Measurements from ENCODE around the gene PPM1L.

Gene PPM1L

DNA sequence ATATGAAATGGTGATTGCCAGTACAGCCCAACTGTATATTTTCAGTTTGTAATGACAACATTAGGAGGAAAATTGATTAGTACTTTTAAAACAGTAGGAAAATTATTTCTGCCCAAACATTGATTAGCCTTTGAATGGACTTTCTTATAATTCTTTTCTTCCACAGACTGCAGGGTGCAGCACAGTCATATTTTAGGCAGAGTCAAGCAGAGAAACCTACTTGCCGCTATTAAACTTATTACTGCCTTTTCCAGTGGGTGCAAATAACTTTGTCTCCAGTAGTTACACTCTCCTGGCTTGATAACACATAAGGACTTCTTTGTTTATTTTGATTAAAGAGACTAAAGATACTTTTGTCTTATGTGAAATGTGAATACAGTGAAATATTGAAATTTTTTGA, 85.4 kb downstream of the PPM1L start:
- DNase-seq (ENCODE audit: insufficient read length, low spot score) (no peak), FAIRE-seq (no peak)

DNA sequence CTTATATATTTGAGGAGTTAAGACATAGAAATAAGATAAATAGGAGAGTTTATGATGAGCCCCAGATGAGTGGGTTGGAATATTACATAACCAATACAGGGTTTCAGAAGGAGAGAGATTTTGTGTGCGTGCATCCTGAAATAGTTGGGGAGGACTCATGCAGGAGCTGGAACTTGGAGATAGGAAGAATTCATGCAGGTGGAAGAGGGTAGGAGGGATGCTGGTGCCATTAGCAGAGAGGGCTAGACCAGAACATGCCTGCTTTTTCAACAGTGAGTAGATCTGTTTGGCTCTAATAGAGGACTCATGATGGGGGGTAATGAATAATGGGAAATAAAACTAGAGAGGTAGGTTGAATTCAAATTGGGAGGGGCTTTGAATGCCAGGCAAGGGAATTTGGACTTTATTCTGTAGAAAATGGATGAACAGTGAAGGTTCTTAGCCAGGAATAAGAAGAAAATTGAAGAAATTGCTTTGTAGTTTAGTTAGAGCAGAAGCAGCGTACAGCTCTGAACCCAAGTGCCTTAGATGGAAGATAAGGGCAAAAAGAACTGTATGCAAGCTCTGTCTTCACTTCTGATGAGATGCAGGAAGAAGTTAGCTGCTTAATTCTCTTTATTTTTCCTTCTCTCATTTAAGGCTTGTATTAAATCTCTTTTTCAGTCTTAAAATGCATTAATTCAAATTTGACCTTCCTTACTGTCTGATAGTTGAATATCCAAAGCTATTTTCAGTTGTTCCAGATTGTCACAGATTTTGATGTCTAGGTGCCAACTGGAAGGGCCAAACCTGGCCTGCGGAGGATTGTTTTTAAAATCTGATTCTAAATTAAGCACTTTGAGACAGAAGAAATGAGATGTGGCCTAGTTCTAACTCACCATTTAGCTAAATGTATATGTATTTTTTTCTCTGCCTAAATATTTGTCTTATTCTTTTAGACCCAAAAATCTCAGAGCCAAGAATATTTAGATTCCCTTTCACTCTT, 86.3 kb downstream of the PPM1L start:
- FAIRE-seq: no peak
- no peak for DNase-seq (ENCODE audit: insufficient read length, low spot score)

DNA sequence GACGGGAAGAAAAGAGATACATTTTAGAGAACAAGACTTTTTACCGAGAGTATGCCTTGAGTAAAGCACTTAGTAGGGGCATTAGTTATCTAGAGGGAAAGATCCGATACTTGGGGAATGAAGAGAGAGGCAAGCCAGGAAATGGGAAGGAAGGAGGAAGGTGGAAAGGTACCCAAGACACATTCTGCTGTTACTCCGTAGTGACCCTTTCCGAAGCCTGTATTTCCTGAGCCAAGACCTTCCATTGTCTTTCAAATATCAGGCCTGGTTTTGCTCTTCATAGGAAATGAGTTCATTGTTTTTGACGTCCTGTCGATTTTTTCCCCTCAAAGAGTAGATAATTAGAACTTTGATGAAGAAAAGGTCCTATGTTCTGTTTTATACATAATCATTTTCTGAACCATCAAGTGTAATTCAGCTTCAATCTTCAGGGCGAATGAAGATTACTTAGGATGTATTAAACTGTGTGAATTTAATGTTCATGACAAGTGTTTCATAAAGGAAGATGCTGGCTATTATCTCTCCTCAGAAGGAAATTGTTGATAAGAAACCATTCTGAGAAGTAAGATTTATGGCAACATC, 95.7 kb downstream of the PPM1L start:
- DNase-seq (ENCODE audit: insufficient read length, low spot score) (no peak), FAIRE-seq (no peak)

DNA sequence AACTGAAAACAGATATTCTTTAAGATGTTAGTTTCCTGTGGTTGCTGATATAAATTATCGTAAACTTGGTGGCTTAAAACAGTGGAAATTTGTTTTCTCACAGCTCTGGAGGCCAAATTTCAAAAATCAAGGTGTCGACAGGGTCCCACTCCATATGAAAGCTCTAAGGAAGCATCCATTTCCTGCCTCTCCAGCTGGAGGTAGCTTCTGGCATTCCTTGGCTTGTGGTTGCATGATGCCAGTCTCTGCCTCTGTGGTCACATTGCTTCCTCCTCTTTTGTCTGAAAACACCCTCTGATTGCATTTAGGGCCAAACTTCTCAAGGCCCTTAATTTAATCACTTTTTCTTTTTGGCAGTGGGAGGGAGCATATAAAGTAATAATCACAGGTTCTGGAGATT, 96.8 kb downstream of the PPM1L start:
- FAIRE-seq (no peak), DNase-seq (ENCODE audit: insufficient read length, low spot score) (no peak)

DNA sequence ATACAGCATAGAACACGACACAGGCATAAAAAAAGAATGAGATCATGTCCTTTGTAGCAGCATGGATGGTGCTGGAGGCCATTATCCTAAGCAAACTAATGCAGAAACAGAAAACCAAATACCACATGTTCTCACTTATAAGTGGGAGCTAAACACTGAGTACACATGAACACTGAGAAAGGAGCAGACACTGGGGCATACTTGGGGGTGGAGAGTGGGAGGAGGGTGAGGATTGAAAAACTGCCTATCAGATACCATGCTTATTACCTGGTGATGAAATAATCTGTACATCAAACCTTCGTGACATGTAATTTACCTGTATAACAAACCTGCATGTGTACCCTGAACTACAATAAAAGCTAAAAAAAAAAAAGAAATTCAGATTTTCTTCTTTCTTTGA, 100.4 kb downstream of the PPM1L start:
- DNase-seq (ENCODE audit: insufficient read length, low spot score) (no peak), FAIRE-seq (no peak)

DNA sequence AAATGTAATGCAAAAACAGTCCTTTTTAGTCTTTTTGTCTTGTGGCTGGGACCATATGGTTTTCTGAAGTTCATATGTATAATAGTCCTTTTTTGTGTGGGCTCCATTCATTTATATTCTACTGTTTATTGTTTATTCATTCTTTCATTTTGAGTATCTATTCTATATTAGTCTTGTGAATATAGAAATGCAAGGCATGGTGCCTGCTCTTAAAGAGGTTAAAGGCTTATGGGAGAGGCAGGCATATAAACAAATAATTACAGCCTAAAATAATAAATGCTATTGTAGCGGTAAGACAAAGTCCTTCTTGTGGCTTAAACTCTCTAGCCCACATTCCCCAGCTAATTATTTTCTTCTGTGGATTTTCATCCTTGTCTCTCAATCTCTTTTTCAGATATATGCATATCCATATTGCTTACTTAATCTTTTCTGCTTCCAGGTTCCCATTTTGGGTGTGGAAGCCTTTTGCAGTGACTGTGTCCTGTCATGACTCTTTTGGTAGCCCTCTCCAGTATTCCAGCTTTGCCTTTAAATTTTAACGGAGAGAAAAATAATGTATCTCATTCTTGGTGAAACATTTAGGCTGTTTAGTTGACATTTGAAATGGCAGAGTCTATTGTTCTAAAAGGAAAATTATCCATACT, 101.6 kb downstream of the PPM1L start:
- FAIRE-seq (no peak), DNase-seq (ENCODE audit: insufficient read length, low spot score) (no peak)

DNA sequence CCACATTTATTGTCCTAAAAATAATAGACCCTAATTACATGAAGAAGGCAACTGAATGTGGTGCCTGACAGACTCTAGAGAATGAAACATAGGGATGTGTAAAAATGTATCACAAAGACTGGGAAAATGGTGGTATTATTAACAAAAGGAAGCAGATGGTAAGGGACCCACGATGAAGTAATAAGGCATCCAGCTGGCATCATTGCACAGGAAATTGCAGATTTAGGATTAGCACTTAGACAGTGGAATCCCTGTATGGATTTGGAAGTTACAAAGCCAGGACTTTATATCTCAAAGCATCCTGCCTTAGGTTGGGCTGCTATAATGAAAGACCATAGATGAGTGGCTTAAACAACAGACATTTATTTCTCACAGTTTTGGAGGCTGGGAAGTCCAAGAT, 104.3 kb downstream of the PPM1L start:
- DNase-seq (ENCODE audit: insufficient read length, low spot score) (no peak), FAIRE-seq (no peak)

DNA sequence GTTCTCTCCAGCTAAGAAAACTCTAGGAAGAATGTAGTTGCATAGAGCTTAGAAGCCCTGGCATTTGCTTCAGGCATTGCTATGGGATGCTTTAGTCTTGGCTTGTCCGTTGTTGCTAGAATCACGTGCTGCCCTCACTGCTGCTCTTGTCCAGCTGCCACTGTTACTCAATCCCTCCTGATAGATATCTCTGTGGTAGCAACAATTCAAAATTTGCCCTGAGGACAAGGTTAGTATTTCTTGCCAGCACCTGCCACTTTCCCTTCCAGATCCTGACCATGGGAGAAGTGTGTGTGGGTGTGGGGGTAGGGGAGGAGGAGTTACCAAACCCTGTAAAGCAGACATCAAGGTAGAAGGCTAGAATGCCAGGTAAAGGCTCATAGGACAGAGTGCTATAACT, 113.8 kb downstream of the PPM1L start:
- DNase-seq (ENCODE audit: insufficient read length, low spot score): no peak
- FAIRE-seq: no peak

DNA sequence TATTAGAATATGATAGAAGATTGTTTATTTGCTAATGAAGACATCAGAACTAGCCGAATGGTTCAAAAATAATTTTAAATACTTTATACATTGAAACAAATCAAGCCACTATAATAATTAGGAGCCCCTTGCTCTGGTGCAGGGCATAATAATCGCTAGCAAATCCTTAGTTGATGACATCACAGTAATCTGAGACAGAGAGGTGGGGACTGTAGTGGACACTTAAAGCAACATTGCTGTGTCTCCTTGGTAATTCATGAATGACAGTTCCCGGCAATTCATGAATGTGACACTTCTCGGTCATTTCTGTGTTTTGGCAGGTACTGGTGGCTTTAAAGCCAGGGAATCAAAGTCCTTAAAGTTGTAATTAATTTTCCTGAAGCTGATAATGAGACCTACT, 114.3 kb downstream of the PPM1L start:
- FAIRE-seq (no peak), DNase-seq (ENCODE audit: insufficient read length, low spot score) (no peak)

DNA sequence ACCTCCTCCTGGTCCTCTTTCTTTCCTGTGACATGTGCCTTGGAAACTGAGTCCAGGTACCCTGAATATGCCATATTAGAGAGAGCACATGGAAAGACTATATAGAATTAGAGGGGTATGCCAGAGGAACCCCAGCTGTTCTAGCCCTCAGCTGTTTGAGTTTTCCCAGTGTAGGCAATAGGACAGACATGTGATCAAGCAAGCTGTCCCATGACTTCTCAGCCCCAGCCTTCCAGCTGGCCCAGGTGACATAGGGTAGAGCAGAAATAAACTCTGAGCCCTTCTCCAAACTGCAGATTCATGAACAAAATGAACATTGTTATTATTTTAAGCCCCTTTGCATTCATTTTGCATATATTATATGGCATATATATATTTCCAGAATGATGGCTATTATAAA, 118.7 kb downstream of the PPM1L start:
- no peak for FAIRE-seq
- no peak for DNase-seq (ENCODE audit: insufficient read length, low spot score)

DNA sequence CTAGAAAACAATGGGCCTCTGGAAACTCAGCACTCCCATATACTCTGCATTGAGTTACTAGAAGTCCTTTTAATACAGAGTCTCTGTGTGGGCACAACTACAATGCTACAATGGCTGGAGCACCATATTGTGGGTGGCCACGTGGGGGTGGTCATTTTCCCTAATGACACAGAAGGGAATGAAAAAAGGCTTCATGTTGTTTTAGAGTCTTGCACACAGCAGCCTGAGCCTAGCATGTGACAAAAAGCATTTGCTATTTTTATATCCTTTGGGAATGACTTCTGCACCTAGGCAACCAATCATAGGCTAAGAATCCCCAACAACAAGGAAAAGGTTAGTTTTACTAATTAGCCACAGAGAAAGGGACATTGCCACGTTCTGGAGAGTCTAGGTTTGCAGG, 120.6 kb downstream of the PPM1L start:
- DNase-seq (ENCODE audit: insufficient read length, low spot score) (no peak), FAIRE-seq (no peak)

DNA sequence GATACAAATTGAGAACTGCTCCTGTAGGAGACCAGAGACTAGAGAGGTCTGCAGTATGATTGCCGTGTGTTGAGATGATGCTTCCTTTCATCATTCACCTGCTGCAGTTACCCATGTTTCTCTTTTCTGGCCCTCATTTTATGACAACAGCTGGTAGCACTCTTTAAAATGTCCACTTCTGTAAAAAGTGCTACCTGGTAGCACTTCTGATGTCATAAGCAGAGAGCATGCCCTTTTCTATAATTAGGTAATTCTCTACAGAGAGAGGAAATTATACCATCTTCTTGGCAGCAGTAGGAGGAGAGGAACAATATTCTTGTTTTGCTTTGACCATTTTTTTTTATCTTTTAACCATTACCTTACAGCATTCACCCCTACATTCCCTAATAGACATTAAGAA, 123.8 kb downstream of the PPM1L start:
- no peak for DNase-seq (ENCODE audit: insufficient read length, low spot score)
- FAIRE-seq: no peak

DNA sequence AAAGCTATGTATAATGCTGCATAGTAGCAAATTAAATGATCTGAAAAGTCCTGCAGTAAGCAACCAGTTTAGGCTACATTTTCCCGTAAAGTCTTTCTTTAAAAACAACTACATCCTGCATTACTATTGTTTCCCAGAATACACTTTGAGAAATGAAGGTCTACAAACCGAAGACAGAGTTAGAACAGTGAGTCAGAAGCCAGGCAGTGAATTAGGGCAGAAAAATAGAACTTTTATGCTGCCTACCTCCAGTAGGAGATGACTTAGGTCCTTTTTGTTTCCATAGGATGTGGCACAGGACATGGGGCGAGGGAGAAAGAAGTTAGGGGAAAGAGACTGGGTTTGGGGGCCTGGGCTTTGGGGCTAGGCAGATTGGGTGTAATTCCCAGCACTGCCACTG, 127.3 kb downstream of the PPM1L start:
- FAIRE-seq (no peak), DNase-seq (ENCODE audit: insufficient read length, low spot score) (no peak)

DNA sequence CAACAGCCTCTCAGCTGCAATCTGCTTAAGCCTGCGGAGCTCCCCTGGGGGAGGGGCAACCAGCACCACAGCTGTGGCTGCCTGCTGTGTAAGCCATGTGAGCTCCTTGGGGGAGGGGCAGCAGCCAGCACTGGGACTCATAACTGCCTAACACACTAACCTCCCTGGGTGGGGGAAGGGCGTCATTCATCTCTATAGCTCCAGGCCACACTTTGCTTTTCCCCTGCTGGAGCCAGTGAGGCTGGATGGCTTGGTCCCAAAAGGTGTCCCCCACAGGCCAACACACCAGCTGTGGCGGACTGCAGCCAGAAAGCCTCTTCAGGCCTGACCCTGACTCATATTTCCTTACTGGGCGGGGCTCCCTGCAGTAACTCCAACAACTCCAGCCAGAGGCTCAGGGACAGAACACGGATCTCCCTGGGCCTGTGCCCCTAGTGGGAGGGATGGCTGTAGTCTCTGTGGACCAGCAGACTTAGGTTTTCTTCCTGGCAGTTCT, 129.8 kb downstream of the PPM1L start:
- no peak for DNase-seq (ENCODE audit: insufficient read length, low spot score)
- FAIRE-seq: no peak

DNA sequence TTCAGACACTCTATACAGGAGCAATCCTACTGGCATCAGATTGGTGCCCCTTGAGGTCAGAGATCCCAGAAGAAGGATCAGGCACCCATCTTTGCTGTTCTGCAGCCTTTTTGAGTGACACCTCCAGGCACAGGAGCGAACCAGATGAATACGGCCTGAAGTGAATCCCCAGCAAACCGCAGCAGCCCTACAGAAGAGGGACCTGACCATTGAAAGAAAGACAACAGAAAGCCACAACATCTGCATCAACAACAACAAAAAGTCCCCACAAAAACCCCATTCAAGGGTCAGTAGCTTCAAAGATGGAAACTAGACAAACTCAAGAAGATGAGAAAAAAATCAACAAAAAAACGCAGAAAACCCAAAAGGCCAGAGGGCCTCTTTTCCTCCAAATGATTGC, 130.4 kb downstream of the PPM1L start:
- FAIRE-seq: peak; percentile 70
- no peak for DNase-seq (ENCODE audit: insufficient read length, low spot score)

DNA sequence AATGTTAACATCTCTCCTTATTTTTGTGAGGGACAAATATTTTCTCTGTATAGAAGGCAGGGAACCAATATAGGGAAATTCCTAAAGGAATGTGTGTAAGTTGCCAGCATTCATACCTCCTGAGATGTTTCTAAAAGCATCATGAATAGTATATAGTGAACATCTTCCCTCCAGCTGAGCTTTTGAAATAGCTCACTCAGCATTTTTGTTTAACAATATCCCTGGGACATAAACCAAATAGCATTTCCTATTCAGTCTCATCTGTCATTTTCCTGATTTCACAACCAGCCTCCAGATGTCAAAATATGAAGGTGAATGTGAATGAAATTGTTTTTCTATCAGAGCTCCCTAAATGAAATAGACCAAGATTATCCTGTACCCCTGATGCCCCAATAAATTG, 137.2 kb downstream of the PPM1L start:
- DNase-seq (ENCODE audit: insufficient read length, low spot score) (no peak), FAIRE-seq (no peak)

DNA sequence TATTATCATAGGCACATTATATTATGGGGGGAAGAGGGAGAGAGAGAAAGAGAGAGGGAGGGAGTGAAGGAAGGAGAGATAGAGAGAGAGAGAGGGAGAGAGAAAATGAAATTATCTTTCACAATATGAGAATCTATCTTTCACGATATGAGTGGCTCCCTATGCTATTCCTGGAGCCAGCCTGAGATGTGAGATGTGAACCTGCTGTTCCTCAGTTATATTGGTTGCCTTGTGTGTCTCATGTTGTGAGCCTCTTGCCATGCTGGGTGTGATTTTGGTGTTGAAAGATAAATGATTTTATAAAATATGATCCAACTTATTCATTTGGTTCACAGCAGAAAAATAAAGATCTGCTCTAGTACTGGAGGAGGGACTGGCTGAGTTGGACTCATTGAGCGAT, 148.7 kb downstream of the PPM1L start:
- no peak for FAIRE-seq

DNA sequence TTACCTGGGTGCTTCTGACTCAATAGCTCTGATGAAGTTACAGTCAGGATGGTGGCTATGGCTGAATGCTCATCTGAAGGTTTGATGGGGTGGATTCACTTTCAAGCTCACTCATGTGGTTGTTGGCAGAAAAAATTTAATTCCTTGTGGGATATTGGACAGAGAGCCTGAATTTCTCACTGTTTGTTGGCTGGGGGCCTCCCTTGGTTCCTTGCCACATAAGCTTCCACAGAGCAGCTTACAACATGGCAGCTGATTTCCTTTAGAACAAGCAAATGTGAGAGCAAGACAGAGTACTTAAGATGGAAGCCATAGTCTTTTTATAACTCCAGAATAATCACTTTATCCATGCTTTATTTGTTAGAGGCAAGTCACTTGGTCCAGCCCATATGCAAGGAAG, 150.6 kb downstream of the PPM1L start:
- FAIRE-seq (no peak), DNase-seq (ENCODE audit: insufficient read length, low spot score) (no peak)

More for the DNA sequence above, 148.7 kb downstream of the PPM1L start:
- DNase-seq (ENCODE audit: insufficient read length, low spot score): no peak

DNA sequence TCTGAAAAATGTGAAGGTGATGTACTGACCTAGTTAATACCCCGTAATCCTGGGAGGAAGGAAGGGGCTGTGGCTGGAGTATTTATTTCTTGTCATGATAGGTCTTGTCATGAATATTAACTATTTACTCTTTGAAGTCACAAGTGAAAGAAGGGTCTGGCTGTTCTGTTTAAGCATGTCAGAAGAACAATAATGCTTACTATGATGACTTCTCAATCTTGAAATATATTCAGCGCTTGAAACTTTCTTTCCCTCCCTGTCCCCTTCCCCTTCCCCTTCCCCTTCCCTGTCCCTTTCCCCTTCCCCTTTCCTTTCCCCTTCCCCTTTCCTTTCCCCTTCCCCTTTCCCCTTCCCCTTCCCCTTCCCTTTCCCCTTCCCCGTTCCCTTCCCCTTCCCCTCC, 153.9 kb downstream of the PPM1L start:
- FAIRE-seq (no peak), DNase-seq (ENCODE audit: insufficient read length, low spot score) (no peak)

DNA sequence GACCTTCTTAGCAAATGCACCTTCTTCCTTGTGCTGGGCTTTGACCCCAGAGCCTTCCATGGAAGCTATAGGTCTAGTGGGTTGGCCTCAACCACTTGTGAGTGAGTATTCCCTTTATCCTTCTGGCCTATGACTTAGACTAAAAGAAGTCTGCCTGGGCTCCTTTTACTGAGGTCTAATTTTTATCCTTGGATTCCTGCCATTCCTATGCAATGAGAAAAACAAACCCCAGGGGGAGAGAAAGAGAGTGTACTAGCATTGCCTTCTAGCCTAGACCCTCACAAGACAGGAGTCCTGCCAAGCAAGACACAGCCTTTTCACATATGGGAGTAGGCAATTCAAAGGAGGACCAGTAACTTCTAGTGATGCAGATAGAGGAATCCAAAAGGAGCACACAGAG, 155.4 kb downstream of the PPM1L start:
- DNase-seq (ENCODE audit: insufficient read length, low spot score) (no peak), FAIRE-seq (no peak)

DNA sequence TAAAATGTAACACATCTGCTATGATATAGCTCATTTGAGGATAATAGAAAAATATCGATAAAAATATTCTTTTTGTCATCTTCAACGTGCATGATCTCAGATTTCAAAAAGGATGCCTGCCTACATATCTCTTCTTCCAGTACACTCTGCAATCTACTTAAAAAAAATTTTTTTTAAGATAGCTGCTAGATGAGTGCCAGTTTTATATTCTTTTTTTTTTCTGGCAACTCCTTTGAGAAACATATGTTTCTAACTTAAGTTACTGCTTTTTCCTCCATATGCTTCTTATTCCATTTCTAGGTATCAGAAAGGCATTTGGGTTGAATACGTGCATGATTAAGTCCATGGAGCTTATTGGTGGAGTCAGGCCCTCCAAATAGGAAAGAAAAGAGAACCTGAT, 160.4 kb downstream of the PPM1L start:
- DNase-seq (ENCODE audit: insufficient read length, low spot score): no peak
- FAIRE-seq: no peak

DNA sequence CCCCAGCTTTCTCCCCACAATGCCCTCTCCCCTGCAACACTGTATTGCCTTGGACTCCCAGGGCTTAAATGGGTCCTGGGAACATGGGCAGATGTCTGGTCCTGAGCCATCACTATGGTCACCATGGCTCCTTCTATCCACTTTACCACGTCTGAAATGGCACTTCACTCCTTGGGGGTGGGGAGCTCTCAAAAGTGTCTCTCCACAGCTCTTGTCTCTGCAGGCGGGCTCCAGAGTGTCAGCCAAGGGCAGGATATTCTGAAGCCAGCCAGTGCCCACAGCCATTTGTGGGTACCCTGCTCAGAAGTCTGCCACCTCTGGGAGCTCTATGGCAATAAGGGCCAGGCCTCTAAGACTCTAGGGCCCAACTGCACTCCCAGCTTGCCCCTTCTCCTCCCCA, 163.9 kb downstream of the PPM1L start:
- DNase-seq (ENCODE audit: insufficient read length, low spot score): no peak

More for the DNA sequence above, 163.9 kb downstream of the PPM1L start:
- FAIRE-seq: no peak

Data from GM19239 (cell line).